Panc1 (cell line): ENCODE measurements around the gene BRD3OS.

Source experiments
- CTCF ChIP-seq: fragments of 450-650 bp; IDR thresholded peaks from 2 replicates; pipeline ENCODE4 v1.5.1; 2017; ENCODE audit warnings: mild to moderate bottlenecking
- REST ChIP-seq, 2 experiments: IDR thresholded peaks; 2 replicates each; pipeline ENCODE4 v1.6.1; 2011 to 2012; ENCODE audit warnings: low read depth in 2 of 2, control low read depth in 1 of 2, low read length in 1 of 2, mild to moderate bottlenecking in 1 of 2, moderate library complexity in 1 of 2; ENCODE audit not compliant: insufficient read depth in 1 of 2

GRCh38 chr9:134036130-134036529 lies 10.8 kb downstream of the BRD3OS start:
- TF ChIP-seq CTCF: no peak
- TF ChIP-seq REST (IDR thresholded peaks at IDR 0.05; ENCODE audit: insufficient read depth in 1 of 2, low read depth in 2 of 2, low read length in 1 of 2): no peak
